ENCODE data around the gene GRB7.
"Not testable (repeated sequence)": the region's sequence is repeated elsewhere in the genome, so short reads cannot be mapped to it uniquely, and the experiment has no call there.

GRB7 gene

DNA sequence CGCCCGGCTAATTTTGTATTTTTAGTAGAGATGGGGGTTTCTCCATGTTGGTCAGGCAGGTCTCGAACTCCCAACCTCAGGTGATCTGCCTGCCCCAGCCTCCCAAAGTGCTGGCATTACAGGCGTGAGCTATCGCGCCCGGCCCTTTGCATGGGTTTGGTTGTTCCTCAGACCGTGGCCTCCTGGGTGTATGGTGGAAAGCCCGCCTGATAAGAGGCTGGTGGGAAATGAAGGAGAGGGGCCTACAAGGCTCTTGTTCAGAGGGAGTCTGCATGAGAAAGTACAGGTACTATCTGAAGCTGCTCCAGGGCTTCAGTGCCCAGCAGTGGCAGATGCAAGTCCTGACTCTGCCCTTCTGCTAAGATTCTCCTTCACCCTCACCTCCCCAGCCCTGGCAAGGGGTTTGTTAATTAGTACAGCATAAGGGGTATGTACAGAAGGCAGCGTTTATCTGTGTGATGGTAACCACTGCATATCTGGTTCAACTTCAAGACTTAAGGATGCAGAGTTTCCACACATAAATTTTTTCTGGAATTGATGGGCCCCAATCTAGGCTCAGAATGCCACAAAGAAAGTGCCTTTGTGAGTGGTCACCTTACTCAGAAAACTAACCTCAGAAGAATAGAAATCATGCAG is 24.2 kb downstream of the GRB7 start:
- TF ChIP-seq MYC (IDR thresholded peaks at IDR 0.05; ENCODE audit: low read depth, low read length) (no peak), POLR2A (IDR thresholded peaks at IDR 0.05; ENCODE audit: extremely low read depth, insufficient read length) (no peak), MAX (IDR thresholded peaks at IDR 0.05; ENCODE audit: low read depth, low read length) (no peak), CTCF (IDR thresholded peaks at IDR 0.05; ENCODE audit: low read depth, low read length) (no peak)
- H3K4me3 ChIP-seq (ENCODE audit: low read depth, low read length), result no peak overlapping the region
- DNase-seq (ENCODE audit: low read depth), result no peak

- no peak overlapping the region for H3K4me3 ChIP-seq (ENCODE audit: low read depth, low read length)
- TF ChIP-seq POLR2A (IDR thresholded peaks at IDR 0.05; ENCODE audit: extremely low read depth, insufficient read length), result no peak
- DNase-seq (ENCODE audit: low read depth), result no peak
Observed at GRCh38 chr17:39763051-39763820, 25.5 kb downstream of the GRB7 start.

DNA sequence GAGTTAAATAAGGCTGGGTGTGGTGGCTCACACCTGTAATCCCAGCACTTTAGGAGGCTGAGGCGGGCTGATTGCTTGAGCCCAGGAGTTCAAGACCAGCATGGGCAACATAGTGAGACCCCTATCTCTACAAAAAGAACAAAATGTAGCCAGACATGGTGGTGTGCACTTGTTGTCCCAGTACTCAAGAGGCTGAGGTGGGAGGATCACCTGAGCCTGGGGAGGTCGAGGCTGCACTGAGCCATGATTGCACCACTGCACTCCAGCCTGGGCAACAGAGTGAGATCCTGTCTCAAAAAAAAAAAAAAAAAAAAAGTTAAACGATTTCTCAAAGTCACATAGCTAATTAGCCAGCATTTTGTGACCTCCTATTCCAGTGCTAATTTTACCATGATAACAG is 26.4 kb downstream of the GRB7 start:
- not testable (repeated sequence) for DNase-seq (ENCODE audit: low read depth); H3K4me3 ChIP-seq (ENCODE audit: low read depth, low read length)

DNA sequence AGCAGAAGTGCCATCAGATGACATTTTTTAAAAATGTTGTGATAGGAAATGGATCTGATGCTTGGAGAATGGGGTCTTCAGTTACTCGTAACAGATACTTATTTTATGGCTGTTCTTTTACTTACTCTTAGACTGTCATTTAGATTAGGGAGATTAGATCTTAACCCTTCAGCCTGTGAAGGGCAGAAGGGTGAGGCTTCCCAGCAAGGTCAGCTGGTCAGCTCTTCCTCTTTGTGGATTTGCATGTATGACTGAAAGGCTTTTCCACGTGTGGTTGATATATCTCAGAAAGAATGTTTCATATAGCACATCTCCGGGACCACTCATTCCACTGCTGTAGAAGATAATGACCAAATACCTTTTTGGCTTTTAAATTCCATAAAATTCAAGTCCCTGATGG is 27.4 kb downstream of the GRB7 start:
- H3K4me3 ChIP-seq (ENCODE audit: low read depth, low read length), result no peak overlapping the region
- TF ChIP-seq MYC (IDR thresholded peaks at IDR 0.05; ENCODE audit: low read depth, low read length) (no peak), MAX (IDR thresholded peaks at IDR 0.05; ENCODE audit: low read depth, low read length) (no peak), POLR2A (IDR thresholded peaks at IDR 0.05; ENCODE audit: extremely low read depth, insufficient read length) (no peak), CTCF (IDR thresholded peaks at IDR 0.05; ENCODE audit: low read depth, low read length) (no peak)

GRCh38 chr17:39765766-39766165 is 28.0 kb downstream of the GRB7 start:
- no peak for DNase-seq (ENCODE audit: low read depth)
- no peak overlapping the region for H3K4me3 ChIP-seq (ENCODE audit: low read depth, low read length)
- TF ChIP-seq MAX (IDR thresholded peaks at IDR 0.05; ENCODE audit: low read depth, low read length) (no peak), POLR2A (IDR thresholded peaks at IDR 0.05; ENCODE audit: extremely low read depth, insufficient read length) (no peak), CTCF (IDR thresholded peaks at IDR 0.05; ENCODE audit: low read depth, low read length) (no peak), MYC (IDR thresholded peaks at IDR 0.05; ENCODE audit: low read depth, low read length) (no peak)

More for the DNA sequence above, 27.4 kb downstream of the GRB7 start:
- no peak for DNase-seq (ENCODE audit: low read depth)

GRCh38 chr17:39767147-39767546 is 29.4 kb downstream of the GRB7 start:
- TF ChIP-seq CTCF (IDR thresholded peaks at IDR 0.05; ENCODE audit: low read depth, low read length), result no peak
- TF ChIP-seq MYC (IDR thresholded peaks at IDR 0.05; ENCODE audit: low read depth, low read length), result no peak
- TF ChIP-seq POLR2A (IDR thresholded peaks at IDR 0.05; ENCODE audit: extremely low read depth, insufficient read length), result no peak
- no peak for TF ChIP-seq MAX (IDR thresholded peaks at IDR 0.05; ENCODE audit: low read depth, low read length)
- DNase-seq (ENCODE audit: low read depth), result no peak
- H3K4me3 ChIP-seq (ENCODE audit: low read depth, low read length), result no peak overlapping the region
